Measurements from ENCODE around the gene CFAP92.
"Not testable (repeated sequence)": the region's sequence is repeated elsewhere in the genome, so short reads cannot be mapped to it uniquely, and the experiment has no call there.

Gene CFAP92

GRCh38 chr3:128936341-128936740, 57.5 kb downstream of the CFAP92 start:
- Histone ChIP-seq H3K4me1 (ENCODE audit: control insufficient read depth, insufficient read depth, low read length) (no peaks in the 10 kb centered on the region), H3K9me3 (ENCODE audit: control insufficient read depth, insufficient read depth, low read length) (no peaks in the 10 kb centered on the region), H3K4me3 (ENCODE audit: low read length) (no peak overlapping the region), H3K27me3 (ENCODE audit: control insufficient read depth, insufficient read depth, low read length) (no peaks in the 10 kb centered on the region), H3K36me3 (ENCODE audit: control insufficient read depth, insufficient read depth, low read length) (no peaks in the 10 kb centered on the region), H3K27ac (ENCODE audit: low read length) (no peak overlapping the region)
- no peak for DNase-seq (ENCODE audit: low read depth, low spot score)
- no CpG with 5 or more reads among the region's 4 CpGs for WGBS (ENCODE audit: insufficient coverage, insufficient read length)

GRCh38 chr3:128935922-128936321, 58.0 kb downstream of the CFAP92 start:
- WGBS (ENCODE audit: insufficient coverage, insufficient read length) = no CpG with 5 or more reads among the region's 2 CpGs
- H3K4me3 ChIP-seq (ENCODE audit: low read length) = no peak overlapping the region
- no peaks in the 10 kb centered on the region for H3K4me1 ChIP-seq (ENCODE audit: control insufficient read depth, insufficient read depth, low read length)
- H3K9me3 ChIP-seq (ENCODE audit: control insufficient read depth, insufficient read depth, low read length) = no peaks in the 10 kb centered on the region
- H3K27me3 ChIP-seq (ENCODE audit: control insufficient read depth, insufficient read depth, low read length) = no peaks in the 10 kb centered on the region
- no peaks in the 10 kb centered on the region for H3K36me3 ChIP-seq (ENCODE audit: control insufficient read depth, insufficient read depth, low read length)
- no peak for DNase-seq (ENCODE audit: low read depth, low spot score)
- no peak overlapping the region for H3K27ac ChIP-seq (ENCODE audit: low read length)

- no peak overlapping the region for H3K27ac ChIP-seq (ENCODE audit: low read length)
- no peaks in the 10 kb centered on the region for H3K9me3 ChIP-seq (ENCODE audit: control insufficient read depth, insufficient read depth, low read length)
- no CpG with 5 or more reads among the region's 2 CpGs for WGBS (ENCODE audit: insufficient coverage, insufficient read length)
- H3K27me3 ChIP-seq (ENCODE audit: control insufficient read depth, insufficient read depth, low read length) = no peaks in the 10 kb centered on the region
- H3K4me3 ChIP-seq (ENCODE audit: low read length) = no peak overlapping the region
- no peak for DNase-seq (ENCODE audit: low read depth, low spot score)
- no peaks in the 10 kb centered on the region for H3K36me3 ChIP-seq (ENCODE audit: control insufficient read depth, insufficient read depth, low read length)
- no peaks in the 10 kb centered on the region for H3K4me1 ChIP-seq (ENCODE audit: control insufficient read depth, insufficient read depth, low read length)
Observed at GRCh38 chr3:128933922-128934253, 60.0 kb downstream of the CFAP92 start.

GRCh38 chr3:128933213-128933921, 60.5 kb downstream of the CFAP92 start:
- Histone ChIP-seq H3K27ac (ENCODE audit: low read length) (no peak overlapping the region), H3K4me1 (ENCODE audit: control insufficient read depth, insufficient read depth, low read length) (no peaks in the 10 kb centered on the region), H3K4me3 (ENCODE audit: low read length) (no peak overlapping the region), H3K36me3 (ENCODE audit: control insufficient read depth, insufficient read depth, low read length) (no peaks in the 10 kb centered on the region), H3K27me3 (ENCODE audit: control insufficient read depth, insufficient read depth, low read length) (no peaks in the 10 kb centered on the region), H3K9me3 (ENCODE audit: control insufficient read depth, insufficient read depth, low read length) (no peaks in the 10 kb centered on the region)
- no CpG with 5 or more reads among the region's 9 CpGs for WGBS (ENCODE audit: insufficient coverage, insufficient read length)
- DNase-seq (ENCODE audit: low read depth, low spot score) = no peak

GRCh38 chr3:128932516-128933212, 61.2 kb downstream of the CFAP92 start:
- Histone ChIP-seq H3K36me3 (ENCODE audit: control insufficient read depth, insufficient read depth, low read length) (no peaks in the 10 kb centered on the region), H3K27ac (ENCODE audit: low read length) (no peak overlapping the region)

GRCh38 chr3:128931046-128931445, 62.8 kb downstream of the CFAP92 start:
- H3K27me3 ChIP-seq (ENCODE audit: control insufficient read depth, insufficient read depth, low read length) = no peaks in the 10 kb centered on the region
- no peaks in the 10 kb centered on the region for H3K4me1 ChIP-seq (ENCODE audit: control insufficient read depth, insufficient read depth, low read length)
- H3K27ac ChIP-seq (ENCODE audit: low read length) = no peak overlapping the region
- WGBS (ENCODE audit: insufficient coverage, insufficient read length) = no CpG with 5 or more reads among the region's 10 CpGs
- no peaks in the 10 kb centered on the region; the same call in 1 of the 2 replicates for H3K9me3 ChIP-seq (ENCODE audit: control insufficient read depth, insufficient read depth, low read length)
- DNase-seq (ENCODE audit: low read depth, low spot score) = no peak
- H3K4me3 ChIP-seq (ENCODE audit: low read length) = no peak overlapping the region
- H3K36me3 ChIP-seq (ENCODE audit: control insufficient read depth, insufficient read depth, low read length) = no peaks in the 10 kb centered on the region

More at GRCh38 chr3:128932516-128933212, 61.2 kb downstream of the CFAP92 start:
- H3K27me3 ChIP-seq (ENCODE audit: control insufficient read depth, insufficient read depth, low read length) = no peaks in the 10 kb centered on the region
- no peak for DNase-seq (ENCODE audit: low read depth, low spot score)
- no peaks in the 10 kb centered on the region for H3K9me3 ChIP-seq (ENCODE audit: control insufficient read depth, insufficient read depth, low read length)
- H3K4me3 ChIP-seq (ENCODE audit: low read length) = no peak overlapping the region
- H3K4me1 ChIP-seq (ENCODE audit: control insufficient read depth, insufficient read depth, low read length) = no peaks in the 10 kb centered on the region
- WGBS (ENCODE audit: insufficient coverage, insufficient read length) = no CpG with 5 or more reads among the region's 12 CpGs

- DNase-seq (ENCODE audit: low read depth, low spot score) = no peak
- no peak overlapping the region for H3K27ac ChIP-seq (ENCODE audit: low read length)
- H3K9me3 ChIP-seq (ENCODE audit: control insufficient read depth, insufficient read depth, low read length) = peaks cover 6% of the 10 kb centered on the region
- no peak overlapping the region for H3K4me3 ChIP-seq (ENCODE audit: low read length)
- no peaks in the 10 kb centered on the region for H3K36me3 ChIP-seq (ENCODE audit: control insufficient read depth, insufficient read depth, low read length)
- H3K27me3 ChIP-seq (ENCODE audit: control insufficient read depth, insufficient read depth, low read length) = no peaks in the 10 kb centered on the region
- no CpG with 5 or more reads among the region's 3 CpGs for WGBS (ENCODE audit: insufficient coverage, insufficient read length)
- H3K4me1 ChIP-seq (ENCODE audit: control insufficient read depth, insufficient read depth, low read length) = no peaks in the 10 kb centered on the region
Observed at GRCh38 chr3:128929364-128929763, 64.5 kb downstream of the CFAP92 start.

GRCh38 chr3:128923986-128924385, 69.9 kb downstream of the CFAP92 start:
- H3K27ac ChIP-seq (ENCODE audit: low read length); H3K27me3 ChIP-seq (ENCODE audit: control insufficient read depth, insufficient read depth, low read length); H3K4me1 ChIP-seq (ENCODE audit: control insufficient read depth, insufficient read depth, low read length); H3K4me3 ChIP-seq (ENCODE audit: low read length); H3K36me3 ChIP-seq (ENCODE audit: control insufficient read depth, insufficient read depth, low read length); DNase-seq (ENCODE audit: low read depth, low spot score): not testable (repeated sequence)
- WGBS (ENCODE audit: insufficient coverage, insufficient read length) = no CpG with 5 or more reads among the region's 6 CpGs
- peaks cover 12% of the 10 kb centered on the region for H3K9me3 ChIP-seq (ENCODE audit: control insufficient read depth, insufficient read depth, low read length)

- no peaks in the 10 kb centered on the region for H3K36me3 ChIP-seq (ENCODE audit: control insufficient read depth, insufficient read depth, low read length)
- H3K27ac ChIP-seq (ENCODE audit: low read length) = no peak overlapping the region
- H3K4me3 ChIP-seq (ENCODE audit: low read length) = no peak overlapping the region
- DNase-seq (ENCODE audit: low read depth, low spot score) = no peak
- H3K4me1 ChIP-seq (ENCODE audit: control insufficient read depth, insufficient read depth, low read length) = no peaks in the 10 kb centered on the region
- H3K9me3 ChIP-seq (ENCODE audit: control insufficient read depth, insufficient read depth, low read length) = peaks cover 12% of the 10 kb centered on the region
- no CpG with 5 or more reads among the region's 2 CpGs for WGBS (ENCODE audit: insufficient coverage, insufficient read length)
- no peaks in the 10 kb centered on the region for H3K27me3 ChIP-seq (ENCODE audit: control insufficient read depth, insufficient read depth, low read length)
Observed at GRCh38 chr3:128923576-128923975, 70.3 kb downstream of the CFAP92 start.

GRCh38 chr3:128922804-128923459, 70.9 kb downstream of the CFAP92 start:
- H3K36me3 ChIP-seq (ENCODE audit: control insufficient read depth, insufficient read depth, low read length) = no peaks in the 10 kb centered on the region
- no peaks in the 10 kb centered on the region for H3K27me3 ChIP-seq (ENCODE audit: control insufficient read depth, insufficient read depth, low read length)
- no peak overlapping the region for H3K27ac ChIP-seq (ENCODE audit: low read length)
- no peaks in the 10 kb centered on the region for H3K4me1 ChIP-seq (ENCODE audit: control insufficient read depth, insufficient read depth, low read length)
- no CpG with 5 or more reads among the region's 10 CpGs for WGBS (ENCODE audit: insufficient coverage, insufficient read length)
- peaks cover 12% of the 10 kb centered on the region for H3K9me3 ChIP-seq (ENCODE audit: control insufficient read depth, insufficient read depth, low read length)
- H3K4me3 ChIP-seq (ENCODE audit: low read length) = no peak overlapping the region
- no peak for DNase-seq (ENCODE audit: low read depth, low spot score)

Data from iPS DF 6.9 (cell line).